KMS-11 (cell line): ENCODE data around the gene CAMTA1.

Experiments used
- H2AFZ ChIP-seq: fragments of 200-600 bp; sonication (generic); 2 replicates; pipeline ENCODE4 v1.6.1; 2016; ENCODE audit warnings: antibody characterized with exemption, mixed run types, low read depth
- H3K27ac ChIP-seq: fragments of 200-600 bp; sonication (generic); 2 replicates; pipeline ENCODE4 v1.6.1; 2016; ENCODE audit warnings: mild to moderate bottlenecking, mixed run types
- H3K27me3 ChIP-seq: fragments of 200-600 bp; sonication (generic); 2 replicates; pipeline ENCODE4 v1.6.1; 2017; ENCODE audit warnings: mild to moderate bottlenecking, low read depth, mixed run types, moderate library complexity; ENCODE audit not compliant: insufficient read depth
- H3K36me3 ChIP-seq: fragments of 200-600 bp; sonication (generic); 2 replicates; pipeline ENCODE4 v1.6.1; 2017; ENCODE audit warnings: mild to moderate bottlenecking, mixed run types; ENCODE audit not compliant: insufficient read depth
- H3K4me1 ChIP-seq: fragments of 200-600 bp; sonication (generic); 2 replicates; pipeline ENCODE4 v1.6.1; 2016; ENCODE audit warnings: mild to moderate bottlenecking, low read depth, mixed run types; ENCODE audit not compliant: poor library complexity, severe bottlenecking
- H3K4me2 ChIP-seq: fragments of 200-600 bp; sonication (generic); 2 replicates; pipeline ENCODE4 v1.7.0; 2016; ENCODE audit warnings: mild to moderate bottlenecking, mixed run types
- H3K4me3 ChIP-seq: fragments of 200-600 bp; sonication (generic); IDR thresholded peaks from 2 replicates; pipeline ENCODE4 v1.6.1; 2017; ENCODE audit warnings: low read depth, low read length, mixed read lengths; ENCODE audit not compliant: insufficient read depth
- H3K79me2 ChIP-seq: fragments of 200-600 bp; sonication (generic); 2 replicates; pipeline ENCODE4 v1.6.1; 2016; ENCODE audit warnings: low read depth, mixed run types; ENCODE audit not compliant: insufficient read depth
- H3K9ac ChIP-seq: fragments of 200-600 bp; sonication (generic); 2 replicates; pipeline ENCODE4 v1.6.1; 2016; ENCODE audit warnings: mild to moderate bottlenecking, mixed run types
- H4K20me1 ChIP-seq: fragments of 200-600 bp; sonication (generic); 2 replicates; pipeline ENCODE4 v1.6.1; 2016; ENCODE audit warnings: mild to moderate bottlenecking, mixed run types; ENCODE audit not compliant: insufficient read depth
- TF ChIP-seq, protein P1 (sequence below): fragments of 200-600 bp; sonication (generic); conservative IDR thresholded peaks from 2 replicates; pipeline ENCODE4 v1.6.1; 2017; ENCODE audit warnings: low read depth, mild to moderate bottlenecking, antibody characterized with exemption, low read length, moderate library complexity, mixed read lengths

Gene CAMTA1

DNA sequence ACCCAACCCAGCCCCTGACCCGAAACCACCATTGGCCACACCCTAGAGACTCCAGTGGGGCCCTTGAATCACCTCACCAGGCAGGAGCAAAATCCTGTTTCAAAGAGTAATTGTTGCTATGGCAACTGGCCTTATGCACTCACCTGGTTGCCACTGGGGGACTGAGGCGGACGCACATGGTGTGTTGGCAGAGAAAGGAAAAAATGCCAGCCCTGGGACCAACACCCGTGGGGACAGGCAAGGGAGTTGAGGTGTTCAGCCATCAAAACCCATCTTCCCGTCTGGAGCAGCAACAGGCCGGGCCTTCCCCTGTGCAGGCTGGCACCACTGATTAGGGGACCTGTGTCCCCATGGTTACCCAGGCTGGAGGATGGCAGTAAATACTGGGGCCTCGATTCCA lies 590.1 kb downstream of the CAMTA1 start:
- Histone ChIP-seq H3K4me3 (no peak overlapping the region), H3K27ac (no peak overlapping the region), H3K79me2 (no peaks in the 10 kb centered on the region), H2AFZ (no peak overlapping the region), H3K9ac (no peak overlapping the region), H3K4me1 (no peaks in the 10 kb centered on the region), H3K36me3 (no peaks in the 10 kb centered on the region), H3K4me2 (no peak overlapping the region), H3K27me3 (peaks cover 34% of the 10 kb centered on the region), H4K20me1 (no peaks in the 10 kb centered on the region)
- TF ChIP-seq, protein P1, sequence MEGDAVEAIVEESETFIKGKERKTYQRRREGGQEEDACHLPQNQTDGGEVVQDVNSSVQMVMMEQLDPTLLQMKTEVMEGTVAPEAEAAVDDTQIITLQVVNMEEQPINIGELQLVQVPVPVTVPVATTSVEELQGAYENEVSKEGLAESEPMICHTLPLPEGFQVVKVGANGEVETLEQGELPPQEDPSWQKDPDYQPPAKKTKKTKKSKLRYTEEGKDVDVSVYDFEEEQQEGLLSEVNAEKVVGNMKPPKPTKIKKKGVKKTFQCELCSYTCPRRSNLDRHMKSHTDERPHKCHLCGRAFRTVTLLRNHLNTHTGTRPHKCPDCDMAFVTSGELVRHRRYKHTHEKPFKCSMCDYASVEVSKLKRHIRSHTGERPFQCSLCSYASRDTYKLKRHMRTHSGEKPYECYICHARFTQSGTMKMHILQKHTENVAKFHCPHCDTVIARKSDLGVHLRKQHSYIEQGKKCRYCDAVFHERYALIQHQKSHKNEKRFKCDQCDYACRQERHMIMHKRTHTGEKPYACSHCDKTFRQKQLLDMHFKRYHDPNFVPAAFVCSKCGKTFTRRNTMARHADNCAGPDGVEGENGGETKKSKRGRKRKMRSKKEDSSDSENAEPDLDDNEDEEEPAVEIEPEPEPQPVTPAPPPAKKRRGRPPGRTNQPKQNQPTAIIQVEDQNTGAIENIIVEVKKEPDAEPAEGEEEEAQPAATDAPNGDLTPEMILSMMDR: no peak

- Histone ChIP-seq H2AFZ (no peak overlapping the region), H3K27me3 (peaks cover 34% of the 10 kb centered on the region), H3K9ac (no peak overlapping the region), H3K4me3 (no peak overlapping the region), H3K4me1 (no peaks in the 10 kb centered on the region), H3K27ac (no peak overlapping the region), H3K4me2 (no peak overlapping the region), H3K36me3 (no peaks in the 10 kb centered on the region), H4K20me1 (no peaks in the 10 kb centered on the region), H3K79me2 (no peaks in the 10 kb centered on the region)
- TF ChIP-seq, protein P1: no peak
Observed at GRCh38 chr1:7375781-7376660, 590.8 kb downstream of the CAMTA1 start.

DNA sequence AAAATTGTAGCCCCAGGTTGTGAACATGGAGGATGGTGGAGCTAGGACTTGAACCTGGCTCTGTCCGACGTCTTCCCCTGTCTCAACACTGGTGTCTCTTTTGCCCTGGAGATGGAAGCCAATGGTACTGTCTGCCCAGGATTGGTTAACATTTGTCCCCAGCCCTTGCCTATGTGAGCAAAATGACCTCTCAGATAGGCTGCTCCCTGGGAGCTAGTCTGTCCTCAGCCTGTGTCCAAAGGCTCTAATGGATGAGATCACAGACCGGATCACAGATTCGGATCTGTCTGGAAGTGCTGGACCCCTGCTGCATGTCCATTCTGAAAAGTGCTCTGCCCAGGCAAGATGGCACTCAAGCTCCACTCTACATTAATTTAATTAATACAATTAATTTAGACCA lies 591.4 kb downstream of the CAMTA1 start:
- H3K9ac ChIP-seq: no peak overlapping the region

DNA sequence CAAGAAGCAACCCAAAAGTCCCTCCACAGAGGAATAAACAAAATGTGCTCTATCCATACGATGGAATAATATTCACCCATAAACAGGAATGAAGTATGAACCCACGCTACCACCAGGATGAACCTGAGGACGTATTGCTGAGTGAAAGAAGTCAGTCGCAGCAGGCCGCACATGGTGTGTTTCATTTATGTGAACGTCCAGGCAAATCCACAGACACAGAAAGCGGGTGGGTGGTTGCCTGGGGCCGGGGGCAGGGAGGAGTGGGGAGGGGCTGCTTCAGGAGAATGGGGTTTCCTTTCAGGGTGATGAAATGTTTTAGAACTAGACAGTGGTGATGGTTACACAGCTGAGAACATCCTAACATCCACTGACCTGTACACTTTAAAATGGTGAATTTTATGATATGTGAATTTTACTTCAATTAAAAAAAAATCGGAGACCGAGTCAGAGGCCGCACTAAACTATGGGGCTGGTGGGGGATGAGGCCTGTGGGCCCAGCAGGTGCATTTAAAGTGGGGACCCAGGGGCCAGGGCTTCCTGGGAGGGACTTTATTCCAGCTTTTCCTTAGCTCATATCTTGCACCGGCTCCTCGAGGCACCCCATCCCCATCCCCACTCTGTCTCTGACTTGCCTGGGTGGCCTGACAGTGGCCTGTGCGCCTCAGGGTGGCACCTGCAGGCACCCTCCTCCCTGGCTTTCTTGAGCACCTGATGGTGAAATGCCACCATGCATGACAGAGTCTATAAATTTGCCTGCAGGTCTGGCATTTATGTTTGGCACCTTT lies 593.3 kb downstream of the CAMTA1 start:
- H3K4me2 ChIP-seq: no peak overlapping the region
- H4K20me1 ChIP-seq: no peaks in the 10 kb centered on the region
- H3K27ac ChIP-seq: no peak overlapping the region
- H3K9ac ChIP-seq: no peak overlapping the region
- no peak overlapping the region for H2AFZ ChIP-seq
- no peak overlapping the region for H3K4me3 ChIP-seq
- no peaks in the 10 kb centered on the region for H3K79me2 ChIP-seq
- H3K4me1 ChIP-seq: no peaks in the 10 kb centered on the region
- TF ChIP-seq, protein P1: no peak
- H3K27me3 ChIP-seq: peaks cover 27% of the 10 kb centered on the region
- no peaks in the 10 kb centered on the region for H3K36me3 ChIP-seq

More for the DNA sequence above, 591.4 kb downstream of the CAMTA1 start:
- Histone ChIP-seq H3K36me3 (no peaks in the 10 kb centered on the region), H3K4me3 (no peak overlapping the region), H2AFZ (no peak overlapping the region), H3K4me2 (no peak overlapping the region), H3K79me2 (no peaks in the 10 kb centered on the region), H3K27me3 (peaks cover 29% of the 10 kb centered on the region), H3K4me1 (no peaks in the 10 kb centered on the region), H4K20me1 (no peaks in the 10 kb centered on the region), H3K27ac (no peak overlapping the region)
- TF ChIP-seq, protein P1: no peak
